Esophagus squamous epithelium (tissue), 4 donors: ENCODE results near the gene LIX1.

ENCODE experiments used
- POLR2A ChIP-seq, 4 donors: fragments of 450-650 bp; IDR thresholded peaks; one replicate each; pipeline ENCODE4 v1.6.1; 2017; ENCODE audit warnings: antibody characterized with exemption in 4 of 4, mild to moderate bottlenecking in 4 of 4, moderate library complexity in 3 of 4
- TF ChIP-seq, protein P1 (sequence below), 6 experiments: fragments of 450-650 bp in 4 of 6; fragments of 200-600 bp in 2 of 6; sonication (generic) in 2 of 6; IDR thresholded peaks; one replicate each; pipeline ENCODE4 v1.5.1; 2016 to 2019; ENCODE audit warnings: antibody characterized with exemption in 6 of 6, mild to moderate bottlenecking in 4 of 6, moderate library complexity in 4 of 6

DNA sequence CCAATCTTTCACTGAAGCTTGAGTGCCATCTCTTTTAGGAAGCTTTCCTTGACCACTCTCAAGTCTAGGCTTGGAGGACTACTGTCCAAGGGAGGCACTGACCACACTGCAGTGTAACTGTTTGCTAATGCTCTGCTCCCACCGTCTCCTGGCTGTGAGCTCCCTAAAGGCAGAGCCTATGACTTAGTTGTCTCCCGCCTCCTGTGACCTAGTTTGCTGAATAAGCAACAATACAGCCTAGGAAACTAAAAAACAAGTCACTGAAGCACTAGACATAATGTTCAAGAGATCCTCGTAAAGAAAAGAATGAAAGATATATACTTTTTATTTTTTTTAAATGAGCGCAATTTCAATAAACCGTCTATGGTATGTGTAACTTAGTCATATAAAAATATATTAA, 31.4 kb downstream of the LIX1 start:
- TF ChIP-seq, protein P1, sequence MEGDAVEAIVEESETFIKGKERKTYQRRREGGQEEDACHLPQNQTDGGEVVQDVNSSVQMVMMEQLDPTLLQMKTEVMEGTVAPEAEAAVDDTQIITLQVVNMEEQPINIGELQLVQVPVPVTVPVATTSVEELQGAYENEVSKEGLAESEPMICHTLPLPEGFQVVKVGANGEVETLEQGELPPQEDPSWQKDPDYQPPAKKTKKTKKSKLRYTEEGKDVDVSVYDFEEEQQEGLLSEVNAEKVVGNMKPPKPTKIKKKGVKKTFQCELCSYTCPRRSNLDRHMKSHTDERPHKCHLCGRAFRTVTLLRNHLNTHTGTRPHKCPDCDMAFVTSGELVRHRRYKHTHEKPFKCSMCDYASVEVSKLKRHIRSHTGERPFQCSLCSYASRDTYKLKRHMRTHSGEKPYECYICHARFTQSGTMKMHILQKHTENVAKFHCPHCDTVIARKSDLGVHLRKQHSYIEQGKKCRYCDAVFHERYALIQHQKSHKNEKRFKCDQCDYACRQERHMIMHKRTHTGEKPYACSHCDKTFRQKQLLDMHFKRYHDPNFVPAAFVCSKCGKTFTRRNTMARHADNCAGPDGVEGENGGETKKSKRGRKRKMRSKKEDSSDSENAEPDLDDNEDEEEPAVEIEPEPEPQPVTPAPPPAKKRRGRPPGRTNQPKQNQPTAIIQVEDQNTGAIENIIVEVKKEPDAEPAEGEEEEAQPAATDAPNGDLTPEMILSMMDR (IDR thresholded peaks at IDR 0.05) = no peak
- TF ChIP-seq POLR2A (IDR thresholded peaks at IDR 0.05) = no peak
